Adrenal gland (tissue), 12 donors: ENCODE results near the gene RNU6-1. TPM values are rescaled to one million over a fixed set of nuclear protein-coding genes. Genes with fewer than 3 reads are reported as not detected.

Experiments used
- DNase-seq, 7 donors: peaks; one replicate each; pipeline ENCODE4 v3.0.0-alpha.2; 2019 to 2020
- H3K27ac ChIP-seq, 5 donors: fragments of 200-600 bp; sonication (generic) in 4 of 5; 1 replicate in 3 of 5; 2 replicates in 2 of 5; pipeline versions ENCODE4 v1.5.1 to v1.8.0; 2016 to 2020; ENCODE audit warnings: mild to moderate bottlenecking in 1 of 5
- H3K27me3 ChIP-seq: fragments of 200-600 bp; 2 replicates; pipeline ENCODE4 v1.8.0; 2021
- H3K36me3 ChIP-seq, 2 donors: fragments of 200-600 bp; replicated peaks in 1 of 2; 1 replicate in 1 of 2; 2 replicates in 1 of 2; pipeline versions ENCODE4 v1.5.1 to v1.8.0; 2018 to 2022
- H3K4me1 ChIP-seq, 2 donors: fragments of 200-600 bp; replicated peaks in 1 of 2; 1 replicate in 1 of 2; 2 replicates in 1 of 2; pipeline versions ENCODE4 v1.5.1 to v1.8.0; 2018 to 2021
- H3K4me3 ChIP-seq, 4 donors: fragments of 200-600 bp; sonication (generic) in 3 of 4; one replicate each; pipeline ENCODE4 v1.5.1; 2016 to 2018
- H3K9me3 ChIP-seq, 3 donors: fragments of 200-600 bp; sonication (generic) in 1 of 3; replicated peaks in 1 of 3; 1 replicate in 2 of 3; 2 replicates in 1 of 3; pipeline versions ENCODE4 v1.5.1 to v1.8.0; 2016 to 2021
- CTCF ChIP-seq, 6 experiments: fragments of 450-650 bp in 4 of 6; fragments of 200-600 bp in 2 of 6; sonication (generic) in 1 of 6; IDR thresholded peaks; 1 replicate in 5 of 6; 2 replicates in 1 of 6; pipeline versions ENCODE4 v1.5.1 to v1.8.0; 2016 to 2021; ENCODE audit warnings: antibody characterized with exemption in 6 of 6, mild to moderate bottlenecking in 2 of 6, moderate library complexity in 1 of 6
- POLR2A ChIP-seq, 2 donors: fragments of 450-650 bp; IDR thresholded peaks; one replicate each; pipeline ENCODE4 v1.6.1; 2017; ENCODE audit warnings: antibody characterized with exemption in 2 of 2, mild to moderate bottlenecking in 2 of 2, moderate library complexity in 1 of 2
- WGBS, 4 donors: extraction: QIAGEN DNeasy Blood & Tissue Kit in 2 of 4; methylation state at CpG; one replicate each; pipeline versions ENCODE4 v1.1.5 to v1.1.7; 2013 to 2017; 5-methylcytosine and 5-hydroxymethylcytosine counted together
- intact Hi-C, 2 donors: fragments of 100-400 bp; cut with DNase I; formaldehyde crosslinking; loops; one replicate each; pipeline versions ENCODE4 v1.14.1 to v1.15.0; 2022 to 2023
- polyA plus RNA-seq, 3 donors: library from polyadenylated mRNA; stranded (reverse); fragments of 200-250 nt in 2 of 3; fragments of 350-450 nt in 1 of 3; fragmentation: Illumina TruSeq in 1 of 3; extraction: RNeasy Lipid Tissue Mini Kit (QIAGEN cat#74804) in 1 of 3; gene quantifications; one replicate each; pipeline ENCODE4 v1.2.3, GENCODE V29; 2013 to 2014
- total RNA-seq, 9 donors: library from RNA; depleted of rRNA in 4 of 9; stranded (reverse); fragments of >200 nt in 4 of 9; fragments of 120-200 nt in 1 of 9; fragmentation: NEBNext Ultra II Directional in 1 of 9; extraction: Animal tissue kit (Norgen Biotek cat#: 25700) in 1 of 9; gene quantifications; one replicate each; pipeline versions ENCODE4 v1.1.0 to v1.2.4, GENCODE V29; 2013 to 2023
- donor health status: healthy with polysubstance abuse.
- donor health status: Bipolar disorder and iron deficiency.
- donor health status: DM: yes; HTN: yes; CAD: no.
- donor health status: DM: no; HTN: no; CAD: no.
- donor health status: DM: no; HTN: no; CAD: no.
- donor health status: DM: yes; HTN: yes; CAD: no.

RNU6-1 gene
- total and polyA plus RNA-seq, 12 donors, result not detected

DNA sequence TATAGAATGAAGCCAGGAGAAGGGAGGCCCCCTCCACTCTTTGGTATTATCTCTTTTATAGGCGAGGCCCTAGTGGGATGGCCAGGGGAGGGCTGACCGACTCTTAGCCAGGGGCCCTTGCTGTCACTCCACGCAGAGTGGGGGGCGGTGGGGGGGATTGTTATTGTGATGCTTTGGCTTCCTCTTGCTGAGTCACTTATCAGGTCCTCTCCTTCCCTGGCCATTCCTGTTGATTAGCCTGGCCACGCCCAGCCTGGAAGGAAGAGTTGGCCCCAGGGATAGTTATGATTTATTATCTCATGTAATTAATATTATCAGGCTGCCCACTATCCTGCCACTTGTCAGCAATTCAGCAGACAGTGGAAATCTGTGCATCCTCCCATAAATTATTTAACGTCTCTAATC is 40.0 kb downstream of the RNU6-1 start:
- Histone ChIP-seq H3K9me3 (no peaks in the 10 kb centered on the region), H3K4me3 (no peak overlapping the region), H3K4me1 (no peaks in the 10 kb centered on the region), H3K36me3 (no peaks in the 10 kb centered on the region), H3K27ac (no peak overlapping the region), H3K27me3 (no peaks in the 10 kb centered on the region)
- intact Hi-C loops, result no loop called here
- peak in 3 of 7 donors; percentile 30 to 61 (median 35) for DNase-seq
- TF ChIP-seq CTCF (IDR thresholded peaks at IDR 0.05) (no peak), POLR2A (IDR thresholded peaks at IDR 0.05) (no peak)
- 63 to 73% (median 71%) methylated on average over 4 to 6 of the region's 6 CpGs for WGBS, 4 donors

GRCh38 chr15:67796196-67797127 is 43.4 kb downstream of the RNU6-1 start:
- H3K36me3 ChIP-seq, result no peaks in the 10 kb centered on the region
- no peaks in the 10 kb centered on the region for H3K27me3 ChIP-seq
- no peak overlapping the region for H3K4me3 ChIP-seq
- H3K9me3 ChIP-seq, result no peaks in the 10 kb centered on the region
- TF ChIP-seq POLR2A (IDR thresholded peaks at IDR 0.05), result no peak
- TF ChIP-seq CTCF (IDR thresholded peaks at IDR 0.05), result no peak
- DNase-seq, result peak in 1 of 7 donors; percentile 33
- WGBS, 4 donors, result 73 to 86% (median 81%) methylated on average over 4 of the region's 4 CpGs
- intact Hi-C loops, result no loop called here
- no peak overlapping the region for H3K27ac ChIP-seq
- H3K4me1 ChIP-seq, result peaks cover 0 to 11% of the 10 kb centered on the region in 2 donors

GRCh38 chr15:67794832-67795574 is 44.8 kb downstream of the RNU6-1 start:
- H3K27ac ChIP-seq, result no peak overlapping the region
- no peak for DNase-seq
- no peak for TF ChIP-seq CTCF (IDR thresholded peaks at IDR 0.05)
- TF ChIP-seq POLR2A (IDR thresholded peaks at IDR 0.05), result no peak
- intact Hi-C loops, result no loop called here
- no peaks in the 10 kb centered on the region for H3K27me3 ChIP-seq
- no peaks in the 10 kb centered on the region for H3K36me3 ChIP-seq
- peaks cover 0 to 11% of the 10 kb centered on the region in 2 donors for H3K4me1 ChIP-seq
- H3K9me3 ChIP-seq, result no peaks in the 10 kb centered on the region
- 89 to 99% (median 93%) methylated on average over 4 of the region's 4 CpGs for WGBS, 4 donors
- H3K4me3 ChIP-seq, result no peak overlapping the region

DNA sequence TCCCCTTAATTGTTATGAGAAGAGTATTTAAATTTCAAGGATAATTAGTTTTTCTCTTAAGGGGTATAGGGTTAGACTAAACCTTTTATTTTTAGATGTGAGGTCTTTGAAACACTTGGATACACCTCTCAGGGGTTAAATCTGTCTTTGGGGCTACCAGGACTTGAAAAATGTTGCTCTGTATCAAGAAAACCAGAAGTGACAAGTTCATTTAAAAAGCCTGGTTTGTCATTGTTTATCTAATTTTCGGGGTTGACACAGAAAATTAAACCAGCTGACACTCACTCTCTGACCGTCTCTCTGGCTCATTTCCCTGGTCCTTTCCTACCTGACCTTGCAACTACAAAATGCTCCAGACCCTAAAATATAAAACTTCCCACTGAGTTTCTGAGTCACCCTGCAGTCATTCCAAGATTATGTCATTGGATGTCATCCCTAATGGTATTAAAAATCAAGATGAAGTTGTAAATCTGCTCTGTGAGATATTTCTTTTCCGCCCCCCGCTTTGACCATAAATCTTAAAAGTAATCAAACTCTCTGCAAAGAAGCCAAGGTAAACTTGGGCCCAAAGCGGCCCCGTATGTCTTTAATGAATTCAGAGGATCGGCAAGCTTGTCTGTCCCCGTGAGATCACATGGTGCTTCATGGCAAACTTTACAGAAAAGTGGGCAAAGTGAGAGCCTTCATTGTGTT is 47.4 kb downstream of the RNU6-1 start:
- TF ChIP-seq CTCF (IDR thresholded peaks at IDR 0.05), result no peak
- TF ChIP-seq POLR2A (IDR thresholded peaks at IDR 0.05), result no peak
- Histone ChIP-seq H3K27me3 (no peaks in the 10 kb centered on the region), H3K9me3 (no peaks in the 10 kb centered on the region), H3K36me3 (no peaks in the 10 kb centered on the region), H3K4me1 (peaks cover 0 to 11% of the 10 kb centered on the region in 2 donors), H3K4me3 (no peak overlapping the region), H3K27ac (no peak overlapping the region)
- intact Hi-C loops, result no loop called here
- DNase-seq, result peak in 2 of 7 donors; percentile 36 to 40
- 37 to 45% (median 45%) methylated on average over 8 of the region's 8 CpGs for WGBS, 4 donors
